SU-DHL-6 (cell line): ENCODE results near the gene SMURF2.

ENCODE experiments used
- H2AFZ ChIP-seq: fragments of 200-600 bp; sonication (generic); 2 replicates; pipeline ENCODE4 v1.6.1; 2014; ENCODE audit warnings: low read depth, mild to moderate bottlenecking, moderate library complexity, mixed read lengths, antibody characterized with exemption, low read length; ENCODE audit not compliant: severe bottlenecking
- H3F3A ChIP-seq: fragments of 200-600 bp; shearing (Covaris generic); 2 replicates; pipeline ENCODE4 v1.6.0; 2016; ENCODE audit warnings: antibody characterized with exemption, mild to moderate bottlenecking; ENCODE audit not compliant: insufficient read depth
- H3K27ac ChIP-seq: fragments of 200-600 bp; sonication (generic); 2 replicates; pipeline ENCODE4 v1.5.1; 2016; ENCODE audit warnings: low read depth, mild to moderate bottlenecking, low read length, moderate library complexity, mixed read lengths
- H3K27me3 ChIP-seq: fragments of 200-600 bp; sonication (generic), shearing (Covaris generic); 2 replicates; pipeline ENCODE4 v1.6.0; 2014; ENCODE audit warnings: mild to moderate bottlenecking, low read length
- H3K36me3 ChIP-seq: fragments of 200-600 bp; sonication (generic); 2 replicates; pipeline ENCODE4 v1.6.1; 2014; ENCODE audit warnings: mild to moderate bottlenecking, low read length, mixed read lengths
- H3K4me2 ChIP-seq: fragments of 300-600, 200-600 bp; shearing (Covaris generic), sonication (generic); 2 replicates; pipeline ENCODE4 v1.6.0; 2014; ENCODE audit warnings: low read length, low read depth, mild to moderate bottlenecking; ENCODE audit not compliant: poor library complexity, severe bottlenecking
- H3K4me3 ChIP-seq: fragments of 200-600 bp; sonication (generic); 2 replicates; pipeline ENCODE4 v1.5.1; 2014; ENCODE audit warnings: antibody characterized with exemption, low read length, mild to moderate bottlenecking, mixed read lengths; ENCODE audit not compliant: insufficient read depth, poor library complexity, severe bottlenecking
- H3K79me2 ChIP-seq: fragments of 200-600 bp; sonication (generic); 2 replicates; pipeline ENCODE4 v1.6.1; 2014; ENCODE audit warnings: mild to moderate bottlenecking, low read length, moderate library complexity; ENCODE audit not compliant: insufficient read depth
- H3K9ac ChIP-seq: fragments of 200-600 bp; sonication (generic); 2 replicates; pipeline ENCODE4 v1.7.0; 2014; ENCODE audit warnings: mild to moderate bottlenecking, low read length
- H3K9me2 ChIP-seq: fragments of 200-600 bp; sonication (generic); replicated peaks from 2 replicates; pipeline ENCODE4 v1.6.1; 2014; ENCODE audit warnings: low read length; ENCODE audit not compliant: insufficient read depth
- H3K9me3 ChIP-seq: fragments of 200-600 bp; sonication (generic); 2 replicates; pipeline ENCODE4 v1.6.1; 2014; ENCODE audit warnings: low read length, mixed read lengths; ENCODE audit not compliant: insufficient read depth
- H4K20me1 ChIP-seq: fragments of 200-600 bp; sonication (generic); 2 replicates; pipeline ENCODE4 v1.6.1; 2014; ENCODE audit warnings: low read depth, mild to moderate bottlenecking, antibody characterized with exemption, low read length, moderate library complexity, mixed read lengths
- CTCF ChIP-seq: fragments of 200-600 bp; sonication (generic); IDR thresholded peaks from one replicate; pipeline ENCODE4 v1.5.1; 2017; ENCODE audit warnings: antibody characterized with exemption, mild to moderate bottlenecking, low read length, moderate library complexity; ENCODE audit not compliant: insufficient read depth, poor library complexity, severe bottlenecking
- EZH2phosphoT487 ChIP-seq: fragments of 200-600 bp; sonication (generic), shearing (Covaris generic); conservative IDR thresholded peaks from 2 replicates; pipeline ENCODE4 v1.6.1; 2018; ENCODE audit warnings: mild to moderate bottlenecking, antibody characterized with exemption, low read length, moderate library complexity, mixed read lengths

Gene SMURF2

GRCh38 chr17:64536913-64537312 lies 125.2 kb downstream of the SMURF2 start:
- Histone ChIP-seq H4K20me1 (no peaks in the 10 kb centered on the region), H3K9me3 (no peaks in the 10 kb centered on the region), H3K9me2 (no peaks in the 10 kb centered on the region), H3F3A (no peaks in the 10 kb centered on the region), H3K27ac (no peak overlapping the region), H3K36me3 (peaks cover 25% of the 10 kb centered on the region), H3K4me2 (no peak overlapping the region), H2AFZ (no peak overlapping the region), H3K79me2 (no peaks in the 10 kb centered on the region), H3K27me3 (no peaks in the 10 kb centered on the region), H3K4me3 (no peak overlapping the region), H3K9ac (no peak overlapping the region)
- TF ChIP-seq CTCF, result no peak
- TF ChIP-seq EZH2phosphoT487, result no peak

GRCh38 chr17:64535357-64535756 lies 126.8 kb downstream of the SMURF2 start:
- Histone ChIP-seq H3K9me3 (no peaks in the 10 kb centered on the region), H3K36me3 (peaks cover 39% of the 10 kb centered on the region), H3K79me2 (no peaks in the 10 kb centered on the region), H2AFZ (no peak overlapping the region), H3K9ac (no peak overlapping the region), H3K27me3 (no peaks in the 10 kb centered on the region), H3F3A (no peaks in the 10 kb centered on the region), H4K20me1 (no peaks in the 10 kb centered on the region), H3K4me2 (no peak overlapping the region), H3K9me2 (no peaks in the 10 kb centered on the region), H3K4me3 (no peak overlapping the region), H3K27ac (no peak overlapping the region)
- no peak for TF ChIP-seq CTCF
- no peak for TF ChIP-seq EZH2phosphoT487

DNA sequence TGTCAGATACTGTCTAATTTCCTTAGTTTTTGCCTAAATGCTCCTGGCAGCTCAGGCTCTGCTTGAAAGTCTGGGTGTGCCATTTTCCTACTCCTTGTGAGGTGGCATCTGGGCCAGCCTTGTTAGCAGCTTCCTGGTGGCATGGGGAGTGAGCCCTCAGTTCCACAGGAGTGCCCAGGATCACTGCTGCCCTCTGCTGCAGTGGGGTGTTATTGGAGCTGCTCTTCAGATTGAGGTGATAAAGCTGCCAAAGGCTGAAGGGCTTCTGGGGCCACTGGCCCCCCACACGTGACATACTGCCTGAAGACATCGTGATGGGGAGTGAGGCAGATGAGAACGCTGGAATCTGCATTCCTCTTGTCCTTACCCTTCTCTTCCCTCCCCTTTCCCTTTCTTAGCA lies 127.9 kb downstream of the SMURF2 start:
- TF ChIP-seq EZH2phosphoT487, result no peak
- TF ChIP-seq CTCF, result no peak
- no peaks in the 10 kb centered on the region for H3K79me2 ChIP-seq
- no peak overlapping the region for H3K4me3 ChIP-seq
- H3K9ac ChIP-seq, result no peak overlapping the region
- peaks cover 46% of the 10 kb centered on the region for H3K36me3 ChIP-seq
- no peaks in the 10 kb centered on the region for H3K9me2 ChIP-seq
- no peak overlapping the region for H3K4me2 ChIP-seq
- no peaks in the 10 kb centered on the region for H3F3A ChIP-seq
- H3K27me3 ChIP-seq, result no peaks in the 10 kb centered on the region
- H4K20me1 ChIP-seq, result no peaks in the 10 kb centered on the region
- H2AFZ ChIP-seq, result no peak overlapping the region
- H3K27ac ChIP-seq, result no peak overlapping the region
- H3K9me3 ChIP-seq, result no peaks in the 10 kb centered on the region

- Histone ChIP-seq H3K36me3 (peaks cover 50% of the 10 kb centered on the region), H3K9me2 (no peaks in the 10 kb centered on the region), H3K4me3 (no peak overlapping the region), H3K9me3 (no peaks in the 10 kb centered on the region), H3K9ac (no peak overlapping the region), H3K27me3 (no peaks in the 10 kb centered on the region), H2AFZ (no peak overlapping the region), H3F3A (no peaks in the 10 kb centered on the region), H3K4me2 (no peak overlapping the region), H3K79me2 (no peaks in the 10 kb centered on the region), H3K27ac (no peak overlapping the region), H4K20me1 (no peaks in the 10 kb centered on the region)
- TF ChIP-seq EZH2phosphoT487, result no peak
- no peak for TF ChIP-seq CTCF
Observed at GRCh38 chr17:64533784-64534183, 128.3 kb downstream of the SMURF2 start.
